ENCODE data around the gene TINAG.
A peak's percentile ranks its signal among the peaks of the same experiment; 100 is the strongest.
"Not testable (repeated sequence)": the region's sequence is repeated elsewhere in the genome, so short reads cannot be mapped to it uniquely, and the experiment has no call there.

TINAG gene

GRCh38 chr6:54308986-54309315 is 710 bp downstream of the TINAG start:
- no peak for DNase-seq

- DNase-seq, result no peak
Observed at GRCh38 chr6:54310377-54311152, 2.3 kb downstream of the TINAG start.

- DNase-seq, result no peak
Observed at GRCh38 chr6:54315656-54316055, 7.4 kb downstream of the TINAG start.

- no peak for DNase-seq
Observed at GRCh38 chr6:54320871-54321270, 12.6 kb downstream of the TINAG start.

GRCh38 chr6:54327631-54328030 is 19.4 kb downstream of the TINAG start:
- no peak for DNase-seq

- not testable (repeated sequence) for DNase-seq
Observed at GRCh38 chr6:54331571-54331970, 23.3 kb downstream of the TINAG start.

- peak; percentile 18 to 84 for DNase-seq
Observed at GRCh38 chr6:54335871-54336270, 27.6 kb downstream of the TINAG start.

- DNase-seq, result no peak
Observed at GRCh38 chr6:54353975-54354374, 45.7 kb downstream of the TINAG start.

GRCh38 chr6:54354608-54355007 is 46.4 kb downstream of the TINAG start:
- no peak for DNase-seq

GRCh38 chr6:54357141-54357540 is 48.9 kb downstream of the TINAG start:
- DNase-seq, result no peak

GRCh38 chr6:54361188-54361587 is 52.9 kb downstream of the TINAG start:
- no peak for DNase-seq

- DNase-seq, result no peak
Observed at GRCh38 chr6:54361734-54362133, 53.5 kb downstream of the TINAG start.

- DNase-seq, result peak in 1 of 2 experiments; percentile 5
Observed at GRCh38 chr6:54366667-54367327, 58.6 kb downstream of the TINAG start.

- DNase-seq, result no peak
Observed at GRCh38 chr6:54377776-54378175, 69.5 kb downstream of the TINAG start.

- DNase-seq, result no peak
Observed at GRCh38 chr6:54386295-54386694, 78.1 kb downstream of the TINAG start.

GRCh38 chr6:54390362-54390761 is 82.1 kb downstream of the TINAG start:
- no peak for DNase-seq

GRCh38 chr6:54391577-54391976 is 83.3 kb downstream of the TINAG start:
- no peak for DNase-seq

GRCh38 chr6:54403096-54403495 is 94.9 kb downstream of the TINAG start:
- no peak for DNase-seq

- no peak for DNase-seq
Observed at GRCh38 chr6:54404791-54405190, 96.5 kb downstream of the TINAG start.

GRCh38 chr6:54411767-54412166 is 103.5 kb downstream of the TINAG start:
- no peak for DNase-seq

GRCh38 chr6:54415517-54415916 is 107.3 kb downstream of the TINAG start:
- no peak for DNase-seq

GRCh38 chr6:54419885-54420284 is 111.6 kb downstream of the TINAG start:
- peak in 1 of 2 experiments; percentile 6 for DNase-seq

- no peak for DNase-seq
Observed at GRCh38 chr6:54426995-54427394, 118.8 kb downstream of the TINAG start.

GRCh38 chr6:54427396-54427937 is 119.2 kb downstream of the TINAG start:
- DNase-seq, result no peak

Data from SW 1271 (cell line).